C4-2B (cell line): ENCODE results near the gene ACOXL.

Experiments used
- H3K27ac ChIP-seq: fragments of 450-650 bp; 2 replicates; pipeline ENCODE4 v1.5.1; 2017
- ZFX ChIP-seq: fragments of 450-650 bp; IDR thresholded peaks from 2 replicates; pipeline ENCODE4 v1.6.1; 2017
- TF ChIP-seq, protein P1 (sequence below): fragments of 450-650 bp; conservative IDR thresholded peaks from 2 replicates; pipeline ENCODE4 v1.5.1; 2017; ENCODE audit warnings: mild to moderate bottlenecking

The ACOXL gene

DNA sequence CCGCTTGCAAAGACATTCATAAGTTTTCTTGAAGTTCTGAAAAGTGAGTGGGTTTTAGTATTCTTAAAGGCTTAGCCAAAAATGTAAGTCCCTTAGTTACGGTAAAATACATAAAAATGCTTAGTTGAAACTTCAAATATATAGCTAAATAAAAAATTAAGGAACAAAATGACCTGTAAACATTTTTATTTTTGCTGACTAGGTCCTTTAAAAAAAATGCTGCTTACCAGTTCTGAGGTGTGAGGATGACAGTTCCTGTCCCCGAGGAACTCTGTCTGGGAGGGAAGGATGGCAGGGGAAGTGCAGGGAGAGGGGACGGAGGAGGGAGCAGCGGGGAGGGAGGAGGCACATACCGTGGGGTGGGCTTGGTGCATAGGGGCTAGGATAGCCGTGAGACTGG lies 285.5 kb downstream of the ACOXL start:
- H3K27ac ChIP-seq, result no peak overlapping the region
- no peak for TF ChIP-seq ZFX
- TF ChIP-seq, protein P1, sequence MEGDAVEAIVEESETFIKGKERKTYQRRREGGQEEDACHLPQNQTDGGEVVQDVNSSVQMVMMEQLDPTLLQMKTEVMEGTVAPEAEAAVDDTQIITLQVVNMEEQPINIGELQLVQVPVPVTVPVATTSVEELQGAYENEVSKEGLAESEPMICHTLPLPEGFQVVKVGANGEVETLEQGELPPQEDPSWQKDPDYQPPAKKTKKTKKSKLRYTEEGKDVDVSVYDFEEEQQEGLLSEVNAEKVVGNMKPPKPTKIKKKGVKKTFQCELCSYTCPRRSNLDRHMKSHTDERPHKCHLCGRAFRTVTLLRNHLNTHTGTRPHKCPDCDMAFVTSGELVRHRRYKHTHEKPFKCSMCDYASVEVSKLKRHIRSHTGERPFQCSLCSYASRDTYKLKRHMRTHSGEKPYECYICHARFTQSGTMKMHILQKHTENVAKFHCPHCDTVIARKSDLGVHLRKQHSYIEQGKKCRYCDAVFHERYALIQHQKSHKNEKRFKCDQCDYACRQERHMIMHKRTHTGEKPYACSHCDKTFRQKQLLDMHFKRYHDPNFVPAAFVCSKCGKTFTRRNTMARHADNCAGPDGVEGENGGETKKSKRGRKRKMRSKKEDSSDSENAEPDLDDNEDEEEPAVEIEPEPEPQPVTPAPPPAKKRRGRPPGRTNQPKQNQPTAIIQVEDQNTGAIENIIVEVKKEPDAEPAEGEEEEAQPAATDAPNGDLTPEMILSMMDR, result no peak

DNA sequence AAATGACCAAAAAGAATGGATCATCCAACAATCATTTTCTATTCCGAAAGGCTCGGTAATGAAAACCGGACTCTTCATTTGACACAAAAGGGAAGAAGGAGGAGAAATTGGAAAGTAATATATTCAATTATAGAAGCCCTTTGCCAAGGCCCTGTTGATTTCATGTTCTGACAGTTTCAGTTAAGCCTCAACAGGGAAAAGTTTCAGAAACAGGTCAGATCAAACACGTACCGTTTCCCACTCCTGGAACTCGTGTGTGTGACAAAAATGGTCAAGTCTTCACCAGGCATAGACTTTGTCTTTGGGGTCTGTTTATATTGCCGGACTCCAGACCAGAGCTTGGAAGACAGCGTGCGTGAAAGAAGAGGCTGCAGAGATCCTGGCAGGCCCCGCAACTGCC lies 287.0 kb downstream of the ACOXL start:
- TF ChIP-seq, protein P1, result no peak
- no peak overlapping the region for H3K27ac ChIP-seq

DNA sequence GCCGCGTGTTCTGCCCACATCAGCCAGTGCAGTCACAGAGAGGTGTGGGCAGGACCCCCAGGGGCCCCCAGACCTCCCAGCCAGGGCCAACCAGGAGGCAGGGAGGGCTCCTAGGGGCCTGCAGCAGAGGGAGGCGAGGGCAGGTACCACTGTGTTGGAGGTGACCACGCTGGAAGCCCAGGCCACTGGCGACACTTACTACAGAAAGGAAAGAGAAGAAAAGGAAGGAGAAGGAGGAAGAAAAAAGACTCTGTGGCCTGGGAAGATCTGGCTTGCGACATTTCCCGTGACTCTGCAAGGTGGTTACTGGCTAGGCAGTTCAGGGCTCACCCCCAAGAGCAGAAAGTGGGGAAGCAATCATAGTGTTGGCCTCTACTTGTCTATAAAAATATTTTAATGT lies 290.3 kb downstream of the ACOXL start:
- no peak overlapping the region for H3K27ac ChIP-seq

DNA sequence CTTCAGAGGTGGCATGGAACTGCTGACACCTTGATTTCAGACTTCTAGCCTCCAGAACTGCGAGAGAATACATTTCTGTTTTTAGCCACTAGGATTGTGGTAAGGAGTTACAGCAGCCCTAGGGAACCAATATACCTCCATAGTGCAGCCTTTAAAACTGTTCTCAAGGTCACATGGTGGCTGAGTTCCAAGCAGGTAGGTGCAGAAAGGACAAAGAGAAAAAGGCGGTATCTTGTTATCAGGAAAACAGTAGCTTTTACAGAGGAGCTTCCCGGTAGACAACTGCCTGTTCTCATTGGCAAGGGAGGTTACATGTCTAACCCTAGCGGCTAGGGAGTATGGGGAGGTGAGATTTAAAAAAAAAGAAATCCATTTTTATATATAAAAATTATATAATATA lies 292.1 kb downstream of the ACOXL start:
- no peak for TF ChIP-seq ZFX
- TF ChIP-seq, protein P1, result no peak

More for the DNA sequence above, 290.3 kb downstream of the ACOXL start:
- TF ChIP-seq, protein P1, result no peak
- TF ChIP-seq ZFX, result no peak

GRCh38 chr2:111025288-111025687 lies 292.9 kb downstream of the ACOXL start:
- no peak overlapping the region for H3K27ac ChIP-seq
- TF ChIP-seq ZFX, result no peak
- TF ChIP-seq, protein P1, result no peak

More for the DNA sequence above, 292.1 kb downstream of the ACOXL start:
- H3K27ac ChIP-seq, result no peak overlapping the region

DNA sequence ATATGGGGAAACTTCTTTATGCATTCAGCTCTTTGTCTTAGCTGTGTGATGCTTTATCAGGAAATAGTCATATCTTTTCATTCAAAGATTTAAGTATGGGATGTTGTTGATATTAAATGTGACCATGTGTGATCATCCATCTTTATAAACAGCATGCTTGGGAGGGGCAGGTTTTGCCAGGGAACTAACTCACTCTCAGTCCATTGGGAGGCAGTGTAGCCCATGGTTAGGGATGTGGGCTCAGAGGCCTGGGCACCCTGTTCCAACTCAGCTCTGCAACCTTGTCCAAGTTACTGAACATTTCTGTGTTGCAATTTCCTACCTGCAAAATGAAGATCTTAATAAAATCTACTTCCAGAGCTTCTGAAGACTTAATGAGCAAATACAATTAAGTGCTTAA lies 296.3 kb downstream of the ACOXL start:
- H3K27ac ChIP-seq, result no peak overlapping the region
- TF ChIP-seq, protein P1, result peak; percentile 55
- TF ChIP-seq ZFX, result no peak

- no peak overlapping the region for H3K27ac ChIP-seq
- no peak for TF ChIP-seq ZFX
- TF ChIP-seq, protein P1, result no peak
These were observed 297.0 kb downstream of the ACOXL start for GRCh38 chr2:111029181-111029927.
